Omental fat pad (tissue), 4 donors: ENCODE results near the gene NTNG1. TPM values are rescaled to one million over a fixed set of nuclear protein-coding genes. Genes with fewer than 3 reads are reported as not detected.
"Not testable (repeated sequence)": the region's sequence is repeated elsewhere in the genome, so short reads cannot be mapped to it uniquely, and the experiment has no call there.

Experiments
- ATAC-seq: fragments of 150-250 bp; one replicate; pipeline ENCODE4 v1.9.1; 2016; ENCODE audit warnings: mild to moderate bottlenecking, moderate library complexity; ENCODE audit not compliant: low FRiP score
- DNase-seq: peaks from one replicate; pipeline ENCODE4 v3.0.0-alpha.2; 2019; ENCODE audit warnings: low spot score
- total RNA-seq, 4 donors: library from RNA; depleted of rRNA; stranded (reverse); fragments of >200 nt; gene quantifications; one replicate each; pipeline ENCODE4 v1.1.0, GENCODE V29; 2016
- TF ChIP-seq, protein P1 (sequence below), 3 donors: fragments of 450-650 bp; IDR thresholded peaks; one replicate each; pipeline ENCODE4 v1.5.1; 2016 to 2017; ENCODE audit warnings: antibody characterized with exemption in 3 of 3, mild to moderate bottlenecking in 3 of 3, moderate library complexity in 2 of 3

NTNG1 gene
- total RNA-seq, 4 donors from 2014 or later, result 1.3 to 28.5 (median 6.6) TPM

DNA sequence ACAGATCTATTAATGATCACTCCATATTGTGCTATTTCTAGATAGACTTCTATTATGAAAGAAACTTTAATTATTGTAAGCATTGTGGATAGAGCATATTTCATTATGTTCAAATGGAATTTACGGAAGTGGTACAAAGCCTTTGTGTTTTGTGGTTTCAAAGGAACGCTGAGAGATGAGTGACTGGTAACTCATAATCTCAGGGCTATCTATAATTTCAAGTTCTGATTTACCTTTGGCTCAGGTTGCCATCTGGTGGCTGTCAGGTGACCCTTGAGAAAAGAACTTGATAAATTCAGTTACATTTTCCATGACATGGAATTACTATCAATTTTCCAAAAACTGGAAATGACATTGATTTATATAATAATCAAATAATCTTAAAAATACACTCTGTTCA is 12.2 kb downstream of the NTNG1 start:
- TF ChIP-seq, protein P1, sequence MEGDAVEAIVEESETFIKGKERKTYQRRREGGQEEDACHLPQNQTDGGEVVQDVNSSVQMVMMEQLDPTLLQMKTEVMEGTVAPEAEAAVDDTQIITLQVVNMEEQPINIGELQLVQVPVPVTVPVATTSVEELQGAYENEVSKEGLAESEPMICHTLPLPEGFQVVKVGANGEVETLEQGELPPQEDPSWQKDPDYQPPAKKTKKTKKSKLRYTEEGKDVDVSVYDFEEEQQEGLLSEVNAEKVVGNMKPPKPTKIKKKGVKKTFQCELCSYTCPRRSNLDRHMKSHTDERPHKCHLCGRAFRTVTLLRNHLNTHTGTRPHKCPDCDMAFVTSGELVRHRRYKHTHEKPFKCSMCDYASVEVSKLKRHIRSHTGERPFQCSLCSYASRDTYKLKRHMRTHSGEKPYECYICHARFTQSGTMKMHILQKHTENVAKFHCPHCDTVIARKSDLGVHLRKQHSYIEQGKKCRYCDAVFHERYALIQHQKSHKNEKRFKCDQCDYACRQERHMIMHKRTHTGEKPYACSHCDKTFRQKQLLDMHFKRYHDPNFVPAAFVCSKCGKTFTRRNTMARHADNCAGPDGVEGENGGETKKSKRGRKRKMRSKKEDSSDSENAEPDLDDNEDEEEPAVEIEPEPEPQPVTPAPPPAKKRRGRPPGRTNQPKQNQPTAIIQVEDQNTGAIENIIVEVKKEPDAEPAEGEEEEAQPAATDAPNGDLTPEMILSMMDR (IDR thresholded peaks at IDR 0.05), result no peak
- DNase-seq, result no peak

GRCh38 chr1:107158496-107158895 is 17.7 kb downstream of the NTNG1 start:
- TF ChIP-seq, protein P1 (IDR thresholded peaks at IDR 0.05), result no peak
- ATAC-seq (no peak), DNase-seq (no peak)

More for the DNA sequence above, 12.2 kb downstream of the NTNG1 start:
- ATAC-seq, result no peak

DNA sequence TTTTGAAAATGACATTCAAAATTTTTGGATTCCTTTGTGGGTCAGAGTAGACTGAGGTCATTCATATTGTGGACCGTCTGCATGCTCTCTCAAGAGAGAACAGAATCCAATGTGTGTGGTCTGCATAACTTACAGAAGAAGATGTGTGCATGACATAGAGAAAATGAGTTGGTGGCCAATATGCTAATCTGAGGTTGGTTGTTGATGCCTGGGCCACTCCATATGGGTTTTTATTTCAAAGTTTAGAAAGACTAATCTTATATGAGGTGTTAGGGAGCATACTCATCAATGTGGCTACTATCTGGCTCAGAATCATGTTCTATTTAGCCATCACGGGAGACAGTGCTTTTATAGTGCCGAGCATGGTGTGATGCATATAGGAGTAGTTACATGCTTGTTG is 18.2 kb downstream of the NTNG1 start:
- ATAC-seq (no peak), DNase-seq (no peak)

GRCh38 chr1:107162745-107163144 is 21.9 kb downstream of the NTNG1 start:
- DNase-seq (no peak), ATAC-seq (no peak)
- TF ChIP-seq, protein P1 (IDR thresholded peaks at IDR 0.05), result no peak

More for the DNA sequence above, 18.2 kb downstream of the NTNG1 start:
- TF ChIP-seq, protein P1 (IDR thresholded peaks at IDR 0.05), result no peak

- DNase-seq, ATAC-seq: not testable (repeated sequence)
Observed at GRCh38 chr1:107164901-107165300, 24.1 kb downstream of the NTNG1 start.

- ATAC-seq (no peak), DNase-seq (no peak)
- TF ChIP-seq, protein P1 (IDR thresholded peaks at IDR 0.05), result no peak
Observed at GRCh38 chr1:107169615-107170014, 28.8 kb downstream of the NTNG1 start.

GRCh38 chr1:107171333-107171732 is 30.5 kb downstream of the NTNG1 start:
- TF ChIP-seq, protein P1 (IDR thresholded peaks at IDR 0.05), result no peak
- ATAC-seq (no peak), DNase-seq (no peak)
